WTC11 (cell line): ENCODE data around the gene NFATC3. TPM values are rescaled to one million over a fixed set of nuclear protein-coding genes. Genes with fewer than 3 reads are reported as not detected.

ENCODE experiments used
- ATAC-seq: fragments of 200-7000 bp; cut with Tn5 transposase; 2 replicates; pipeline ENCODE4 v1.10.0; 2021; ENCODE audit warnings: mild to moderate bottlenecking, moderate library complexity
- CTCF ChIA-PET: fragments of 300-600 bp; sonication (Branson Sonifier 250); formaldehyde crosslinking; loops from one replicate; lab custom pipeline; 2021; ENCODE audit warnings: antibody characterized with exemption; lab: Charles Lee
- POLR2A ChIA-PET: fragments of 350-600 bp; sonication (Branson Sonifier 250); formaldehyde crosslinking; loops from one replicate; lab custom pipeline; 2021; ENCODE audit warnings: antibody characterized with exemption; lab: Charles Lee
- DNase-seq: peaks from one replicate; pipeline ENCODE4 v3.0.0; 2021; ENCODE audit warnings: low spot score
- H3K27ac Mint-ChIP-seq: 2 replicates; pipeline ENCODE4 v1.8.0; 2021; ENCODE audit warnings: mixed read lengths
- H3K27me3 Mint-ChIP-seq: 2 replicates; pipeline ENCODE4 v1.8.0; 2021; ENCODE audit warnings: low read depth, mild to moderate bottlenecking, moderate library complexity, mixed read lengths
- H3K36me3 Mint-ChIP-seq: 2 replicates; pipeline ENCODE4 v1.8.0; 2021; ENCODE audit warnings: mixed read lengths
- H3K4me1 Mint-ChIP-seq: 2 replicates; pipeline ENCODE4 v1.8.0; 2022; ENCODE audit warnings: mixed read lengths
- H3K4me3 Mint-ChIP-seq: 2 replicates; pipeline ENCODE4 v1.8.0; 2021; ENCODE audit warnings: mild to moderate bottlenecking, moderate library complexity, mixed read lengths
- H3K9me3 Mint-ChIP-seq: 2 replicates; pipeline ENCODE4 v1.8.0; 2021; ENCODE audit warnings: mixed read lengths
- ESRRA ChIP-seq: sonication (generic); formaldehyde crosslinking; IDR thresholded peaks from 2 replicates; pipeline ENCODE4 v1.8.1; 2022; ENCODE audit warnings: mild to moderate bottlenecking, missing genetic modification reagents, borderline replicate concordance
- FOXP1 ChIP-seq: sonication (generic); formaldehyde crosslinking; IDR thresholded peaks from 2 replicates; pipeline ENCODE4 v1.8.0; 2022; ENCODE audit warnings: missing genetic modification reagents, mild to moderate bottlenecking, moderate library complexity, borderline replicate concordance
- GRHL2 ChIP-seq: fragments of 250-450 bp; sonication (Bioruptor Pico); IDR thresholded peaks from 2 replicates; pipeline ENCODE4 v1.8.0; 2022; ENCODE audit warnings: mild to moderate bottlenecking, moderate library complexity; ENCODE audit not compliant: insufficient replicate concordance, severe bottlenecking
- GTF2I ChIP-seq: fragments of 250-450 bp; sonication (Bioruptor Pico); conservative IDR thresholded peaks from 2 replicates; pipeline ENCODE4 v1.4.0; 2021; ENCODE audit warnings: mild to moderate bottlenecking
- NFYB ChIP-seq: sonication (generic); formaldehyde crosslinking; conservative IDR thresholded peaks from 2 replicates; pipeline ENCODE4 v1.8.0; 2022; ENCODE audit warnings: low read depth, missing genetic modification reagents
- PRRX2 ChIP-seq: fragments of 250-450 bp; sonication (Bioruptor Pico); IDR thresholded peaks from 2 replicates; pipeline ENCODE4 v1.8.0; 2021; ENCODE audit warnings: mild to moderate bottlenecking
- SMAD4 ChIP-seq: sonication (generic); formaldehyde crosslinking; IDR thresholded peaks from 2 replicates; pipeline ENCODE4 v1.8.0; 2022; ENCODE audit warnings: mild to moderate bottlenecking, missing genetic modification reagents
- TP53 ChIP-seq: sonication (generic); formaldehyde crosslinking; IDR thresholded peaks from 2 replicates; pipeline ENCODE4 v1.8.1; 2023; ENCODE audit warnings: mild to moderate bottlenecking, missing genetic modification reagents
- ZNF416 ChIP-seq: fragments of 250-450 bp; sonication (Bioruptor Pico); IDR thresholded peaks from 2 replicates; pipeline ENCODE4 v1.9.0; 2021; ENCODE audit warnings: mild to moderate bottlenecking, inconsistent platforms
- ZNF423 ChIP-seq: fragments of 250-450 bp; sonication (Bioruptor Pico); IDR thresholded peaks from 2 replicates; pipeline ENCODE4 v2.1.2; 2022; ENCODE audit warnings: mild to moderate bottlenecking, moderate library complexity
- total RNA-seq: library from RNA; stranded (reverse); gene quantifications from 3 replicates; pipeline ENCODE4 v1.2.3, GENCODE V29; 2021
- TF ChIP-seq, protein P1 (sequence below): sonication (generic); formaldehyde crosslinking; IDR thresholded peaks from 2 replicates; pipeline ENCODE4 v1.8.1; 2022; ENCODE audit warnings: mild to moderate bottlenecking, missing genetic modification reagents, moderate library complexity, borderline replicate concordance
- TF ChIP-seq, protein P2 (sequence below): sonication (generic); formaldehyde crosslinking; conservative IDR thresholded peaks from 2 replicates; pipeline ENCODE4 v1.8.1; 2023; ENCODE audit warnings: mild to moderate bottlenecking, low read depth, missing genetic modification reagents, moderate library complexity
- TF ChIP-seq, protein P3 (sequence below): fragments of 250-450 bp; sonication (Bioruptor Pico); IDR thresholded peaks from 2 replicates; pipeline ENCODE4 v1.9.0; 2021; ENCODE audit warnings: moderate library complexity, mild to moderate bottlenecking, inconsistent platforms, borderline replicate concordance
- TF ChIP-seq, protein P4 (sequence below): sonication (generic); formaldehyde crosslinking; IDR thresholded peaks from 2 replicates; pipeline ENCODE4 v1.8.1; 2023; ENCODE audit warnings: mild to moderate bottlenecking, missing genetic modification reagents, borderline replicate concordance
- TF ChIP-seq, protein P5 (sequence below): sonication (generic); formaldehyde crosslinking; IDR thresholded peaks from 2 replicates; pipeline ENCODE4 v1.8.0; 2023; ENCODE audit warnings: mild to moderate bottlenecking, missing genetic modification reagents
- TF ChIP-seq, protein P6 (sequence below): sonication (generic); formaldehyde crosslinking; IDR thresholded peaks from 2 replicates; pipeline ENCODE4 v1.8.0; 2022; ENCODE audit warnings: missing genetic modification reagents

The NFATC3 gene
- total RNA-seq, 1 experiment from 2014 or later: 34.6 TPM

DNA sequence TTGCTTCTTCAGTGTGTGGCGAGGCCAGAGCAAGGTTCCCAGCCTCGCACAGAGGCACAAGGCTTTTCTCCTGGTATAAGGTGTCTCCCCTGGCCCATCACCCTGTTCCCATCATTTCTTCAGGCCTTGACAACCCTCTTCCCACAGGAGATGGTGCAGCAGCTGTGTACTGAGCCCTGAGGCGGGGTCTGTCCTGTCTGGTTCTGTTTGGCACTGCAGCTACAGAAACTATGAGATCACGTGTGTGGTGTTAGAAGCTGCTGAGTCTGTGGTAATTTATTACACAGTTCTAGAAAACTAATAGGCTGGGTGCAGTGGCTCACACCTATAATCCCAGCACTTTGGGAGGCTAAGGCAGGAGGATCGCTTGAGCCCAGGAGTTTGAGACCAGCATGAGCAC is 167.2 kb downstream of the NFATC3 start:
- Mint-ChIP-seq H3K9me3 (no peaks in the 10 kb centered on the region), H3K4me1 (no peaks in the 10 kb centered on the region), H3K27me3 (no peaks in the 10 kb centered on the region), H3K36me3 (0 out of 2 replicates have a peak, but pooled peaks cover 4% of the 10 kb centered on the region), H3K27ac (no peak overlapping the region), H3K4me3 (no peak overlapping the region)
- POLR2A ChIA-PET: no interaction called here
- TF ChIP-seq ZNF416 (CRISPR knock-in tag) (no peak), FOXP1 (CRISPR knock-in tag) (no peak), PRRX2 (CRISPR knock-in tag) (no peak), TP53 (CRISPR knock-in tag) (no peak), ZNF423 (CRISPR knock-in tag) (no peak), NFYB (CRISPR knock-in tag) (no peak), SMAD4 (no peak), ESRRA (no peak), GRHL2 (CRISPR knock-in tag) (no peak), GTF2I (CRISPR knock-in tag) (no peak)
- TF ChIP-seq, protein P1, sequence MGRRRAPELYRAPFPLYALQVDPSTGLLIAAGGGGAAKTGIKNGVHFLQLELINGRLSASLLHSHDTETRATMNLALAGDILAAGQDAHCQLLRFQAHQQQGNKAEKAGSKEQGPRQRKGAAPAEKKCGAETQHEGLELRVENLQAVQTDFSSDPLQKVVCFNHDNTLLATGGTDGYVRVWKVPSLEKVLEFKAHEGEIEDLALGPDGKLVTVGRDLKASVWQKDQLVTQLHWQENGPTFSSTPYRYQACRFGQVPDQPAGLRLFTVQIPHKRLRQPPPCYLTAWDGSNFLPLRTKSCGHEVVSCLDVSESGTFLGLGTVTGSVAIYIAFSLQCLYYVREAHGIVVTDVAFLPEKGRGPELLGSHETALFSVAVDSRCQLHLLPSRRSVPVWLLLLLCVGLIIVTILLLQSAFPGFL: no peak
- TF ChIP-seq, protein P2, sequence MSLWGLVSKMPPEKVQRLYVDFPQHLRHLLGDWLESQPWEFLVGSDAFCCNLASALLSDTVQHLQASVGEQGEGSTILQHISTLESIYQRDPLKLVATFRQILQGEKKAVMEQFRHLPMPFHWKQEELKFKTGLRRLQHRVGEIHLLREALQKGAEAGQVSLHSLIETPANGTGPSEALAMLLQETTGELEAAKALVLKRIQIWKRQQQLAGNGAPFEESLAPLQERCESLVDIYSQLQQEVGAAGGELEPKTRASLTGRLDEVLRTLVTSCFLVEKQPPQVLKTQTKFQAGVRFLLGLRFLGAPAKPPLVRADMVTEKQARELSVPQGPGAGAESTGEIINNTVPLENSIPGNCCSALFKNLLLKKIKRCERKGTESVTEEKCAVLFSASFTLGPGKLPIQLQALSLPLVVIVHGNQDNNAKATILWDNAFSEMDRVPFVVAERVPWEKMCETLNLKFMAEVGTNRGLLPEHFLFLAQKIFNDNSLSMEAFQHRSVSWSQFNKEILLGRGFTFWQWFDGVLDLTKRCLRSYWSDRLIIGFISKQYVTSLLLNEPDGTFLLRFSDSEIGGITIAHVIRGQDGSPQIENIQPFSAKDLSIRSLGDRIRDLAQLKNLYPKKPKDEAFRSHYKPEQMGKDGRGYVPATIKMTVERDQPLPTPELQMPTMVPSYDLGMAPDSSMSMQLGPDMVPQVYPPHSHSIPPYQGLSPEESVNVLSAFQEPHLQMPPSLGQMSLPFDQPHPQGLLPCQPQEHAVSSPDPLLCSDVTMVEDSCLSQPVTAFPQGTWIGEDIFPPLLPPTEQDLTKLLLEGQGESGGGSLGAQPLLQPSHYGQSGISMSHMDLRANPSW (CRISPR knock-in tag): no peak
- TF ChIP-seq, protein P3, sequence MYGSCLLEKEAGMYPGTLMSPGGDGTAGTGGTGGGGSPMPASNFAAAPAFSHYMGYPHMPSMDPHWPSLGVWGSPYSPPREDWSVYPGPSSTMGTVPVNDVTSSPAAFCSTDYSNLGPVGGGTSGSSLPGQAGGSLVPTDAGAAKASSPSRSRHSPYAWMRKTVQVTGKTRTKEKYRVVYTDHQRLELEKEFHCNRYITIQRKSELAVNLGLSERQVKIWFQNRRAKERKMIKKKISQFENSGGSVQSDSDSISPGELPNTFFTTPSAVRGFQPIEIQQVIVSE (CRISPR knock-in tag): no peak
- TF ChIP-seq, protein P4, sequence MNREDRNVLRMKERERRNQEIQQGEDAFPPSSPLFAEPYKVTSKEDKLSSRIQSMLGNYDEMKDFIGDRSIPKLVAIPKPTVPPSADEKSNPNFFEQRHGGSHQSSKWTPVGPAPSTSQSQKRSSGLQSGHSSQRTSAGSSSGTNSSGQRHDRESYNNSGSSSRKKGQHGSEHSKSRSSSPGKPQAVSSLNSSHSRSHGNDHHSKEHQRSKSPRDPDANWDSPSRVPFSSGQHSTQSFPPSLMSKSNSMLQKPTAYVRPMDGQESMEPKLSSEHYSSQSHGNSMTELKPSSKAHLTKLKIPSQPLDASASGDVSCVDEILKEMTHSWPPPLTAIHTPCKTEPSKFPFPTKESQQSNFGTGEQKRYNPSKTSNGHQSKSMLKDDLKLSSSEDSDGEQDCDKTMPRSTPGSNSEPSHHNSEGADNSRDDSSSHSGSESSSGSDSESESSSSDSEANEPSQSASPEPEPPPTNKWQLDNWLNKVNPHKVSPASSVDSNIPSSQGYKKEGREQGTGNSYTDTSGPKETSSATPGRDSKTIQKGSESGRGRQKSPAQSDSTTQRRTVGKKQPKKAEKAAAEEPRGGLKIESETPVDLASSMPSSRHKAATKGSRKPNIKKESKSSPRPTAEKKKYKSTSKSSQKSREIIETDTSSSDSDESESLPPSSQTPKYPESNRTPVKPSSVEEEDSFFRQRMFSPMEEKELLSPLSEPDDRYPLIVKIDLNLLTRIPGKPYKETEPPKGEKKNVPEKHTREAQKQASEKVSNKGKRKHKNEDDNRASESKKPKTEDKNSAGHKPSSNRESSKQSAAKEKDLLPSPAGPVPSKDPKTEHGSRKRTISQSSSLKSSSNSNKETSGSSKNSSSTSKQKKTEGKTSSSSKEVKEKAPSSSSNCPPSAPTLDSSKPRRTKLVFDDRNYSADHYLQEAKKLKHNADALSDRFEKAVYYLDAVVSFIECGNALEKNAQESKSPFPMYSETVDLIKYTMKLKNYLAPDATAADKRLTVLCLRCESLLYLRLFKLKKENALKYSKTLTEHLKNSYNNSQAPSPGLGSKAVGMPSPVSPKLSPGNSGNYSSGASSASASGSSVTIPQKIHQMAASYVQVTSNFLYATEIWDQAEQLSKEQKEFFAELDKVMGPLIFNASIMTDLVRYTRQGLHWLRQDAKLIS (CRISPR knock-in tag): no peak
- TF ChIP-seq, protein P5, sequence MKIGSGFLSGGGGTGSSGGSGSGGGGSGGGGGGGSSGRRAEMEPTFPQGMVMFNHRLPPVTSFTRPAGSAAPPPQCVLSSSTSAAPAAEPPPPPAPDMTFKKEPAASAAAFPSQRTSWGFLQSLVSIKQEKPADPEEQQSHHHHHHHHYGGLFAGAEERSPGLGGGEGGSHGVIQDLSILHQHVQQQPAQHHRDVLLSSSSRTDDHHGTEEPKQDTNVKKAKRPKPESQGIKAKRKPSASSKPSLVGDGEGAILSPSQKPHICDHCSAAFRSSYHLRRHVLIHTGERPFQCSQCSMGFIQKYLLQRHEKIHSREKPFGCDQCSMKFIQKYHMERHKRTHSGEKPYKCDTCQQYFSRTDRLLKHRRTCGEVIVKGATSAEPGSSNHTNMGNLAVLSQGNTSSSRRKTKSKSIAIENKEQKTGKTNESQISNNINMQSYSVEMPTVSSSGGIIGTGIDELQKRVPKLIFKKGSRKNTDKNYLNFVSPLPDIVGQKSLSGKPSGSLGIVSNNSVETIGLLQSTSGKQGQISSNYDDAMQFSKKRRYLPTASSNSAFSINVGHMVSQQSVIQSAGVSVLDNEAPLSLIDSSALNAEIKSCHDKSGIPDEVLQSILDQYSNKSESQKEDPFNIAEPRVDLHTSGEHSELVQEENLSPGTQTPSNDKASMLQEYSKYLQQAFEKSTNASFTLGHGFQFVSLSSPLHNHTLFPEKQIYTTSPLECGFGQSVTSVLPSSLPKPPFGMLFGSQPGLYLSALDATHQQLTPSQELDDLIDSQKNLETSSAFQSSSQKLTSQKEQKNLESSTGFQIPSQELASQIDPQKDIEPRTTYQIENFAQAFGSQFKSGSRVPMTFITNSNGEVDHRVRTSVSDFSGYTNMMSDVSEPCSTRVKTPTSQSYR (CRISPR knock-in tag): no peak
- TF ChIP-seq, protein P6, sequence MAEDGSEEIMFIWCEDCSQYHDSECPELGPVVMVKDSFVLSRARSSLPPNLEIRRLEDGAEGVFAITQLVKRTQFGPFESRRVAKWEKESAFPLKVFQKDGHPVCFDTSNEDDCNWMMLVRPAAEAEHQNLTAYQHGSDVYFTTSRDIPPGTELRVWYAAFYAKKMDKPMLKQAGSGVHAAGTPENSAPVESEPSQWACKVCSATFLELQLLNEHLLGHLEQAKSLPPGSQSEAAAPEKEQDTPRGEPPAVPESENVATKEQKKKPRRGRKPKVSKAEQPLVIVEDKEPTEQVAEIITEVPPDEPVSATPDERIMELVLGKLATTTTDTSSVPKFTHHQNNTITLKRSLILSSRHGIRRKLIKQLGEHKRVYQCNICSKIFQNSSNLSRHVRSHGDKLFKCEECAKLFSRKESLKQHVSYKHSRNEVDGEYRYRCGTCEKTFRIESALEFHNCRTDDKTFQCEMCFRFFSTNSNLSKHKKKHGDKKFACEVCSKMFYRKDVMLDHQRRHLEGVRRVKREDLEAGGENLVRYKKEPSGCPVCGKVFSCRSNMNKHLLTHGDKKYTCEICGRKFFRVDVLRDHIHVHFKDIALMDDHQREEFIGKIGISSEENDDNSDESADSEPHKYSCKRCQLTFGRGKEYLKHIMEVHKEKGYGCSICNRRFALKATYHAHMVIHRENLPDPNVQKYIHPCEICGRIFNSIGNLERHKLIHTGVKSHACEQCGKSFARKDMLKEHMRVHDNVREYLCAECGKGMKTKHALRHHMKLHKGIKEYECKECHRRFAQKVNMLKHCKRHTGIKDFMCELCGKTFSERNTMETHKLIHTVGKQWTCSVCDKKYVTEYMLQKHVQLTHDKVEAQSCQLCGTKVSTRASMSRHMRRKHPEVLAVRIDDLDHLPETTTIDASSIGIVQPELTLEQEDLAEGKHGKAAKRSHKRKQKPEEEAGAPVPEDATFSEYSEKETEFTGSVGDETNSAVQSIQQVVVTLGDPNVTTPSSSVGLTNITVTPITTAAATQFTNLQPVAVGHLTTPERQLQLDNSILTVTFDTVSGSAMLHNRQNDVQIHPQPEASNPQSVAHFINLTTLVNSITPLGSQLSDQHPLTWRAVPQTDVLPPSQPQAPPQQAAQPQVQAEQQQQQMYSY (CRISPR knock-in tag): no peak
- ATAC-seq (no peak), DNase-seq (no peak)
- CTCF ChIA-PET: interaction anchor here (1.1 to 2.9 kb wide), 2 partner anchors 9 to 12 kb away, joined by 7 to 20 read pairs; partner anchors contain the start of gene SLC7A6
